Upper lobe of left lung (tissue), 4 donors: ENCODE data around the gene MAGI2.

Source experiments
- POLR2A ChIP-seq, 4 donors: fragments of 450-650 bp; IDR thresholded peaks; one replicate each; pipeline ENCODE4 v1.5.1; 2016 to 2017; ENCODE audit warnings: antibody characterized with exemption in 4 of 4, mild to moderate bottlenecking in 2 of 4
- TF ChIP-seq, protein P1 (sequence below), 6 experiments: fragments of 450-650 bp in 4 of 6; fragments of 200-600 bp in 2 of 6; sonication (generic) in 2 of 6; IDR thresholded peaks; one replicate each; pipeline ENCODE4 v1.5.1; 2016 to 2019; ENCODE audit warnings: antibody characterized with exemption in 6 of 6

DNA sequence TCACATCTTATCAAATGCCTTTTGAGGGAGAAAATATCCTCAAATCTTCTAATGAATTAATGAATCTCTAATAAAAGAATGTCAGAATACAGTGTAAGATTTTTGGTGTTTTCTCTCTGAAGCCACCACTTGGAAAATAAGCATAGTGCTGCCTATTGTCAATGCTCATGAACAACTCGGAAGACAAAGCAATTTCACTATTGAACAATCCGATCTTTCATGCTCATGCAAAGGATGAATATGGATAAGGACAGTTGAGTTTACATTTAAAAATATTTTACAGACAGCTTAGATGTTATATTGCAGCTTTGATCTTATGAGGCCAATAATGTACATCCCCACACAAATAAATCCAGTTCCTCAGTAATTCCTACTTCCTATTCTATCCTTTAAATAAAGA is 40.6 kb downstream of the MAGI2 start:
- TF ChIP-seq, protein P1, sequence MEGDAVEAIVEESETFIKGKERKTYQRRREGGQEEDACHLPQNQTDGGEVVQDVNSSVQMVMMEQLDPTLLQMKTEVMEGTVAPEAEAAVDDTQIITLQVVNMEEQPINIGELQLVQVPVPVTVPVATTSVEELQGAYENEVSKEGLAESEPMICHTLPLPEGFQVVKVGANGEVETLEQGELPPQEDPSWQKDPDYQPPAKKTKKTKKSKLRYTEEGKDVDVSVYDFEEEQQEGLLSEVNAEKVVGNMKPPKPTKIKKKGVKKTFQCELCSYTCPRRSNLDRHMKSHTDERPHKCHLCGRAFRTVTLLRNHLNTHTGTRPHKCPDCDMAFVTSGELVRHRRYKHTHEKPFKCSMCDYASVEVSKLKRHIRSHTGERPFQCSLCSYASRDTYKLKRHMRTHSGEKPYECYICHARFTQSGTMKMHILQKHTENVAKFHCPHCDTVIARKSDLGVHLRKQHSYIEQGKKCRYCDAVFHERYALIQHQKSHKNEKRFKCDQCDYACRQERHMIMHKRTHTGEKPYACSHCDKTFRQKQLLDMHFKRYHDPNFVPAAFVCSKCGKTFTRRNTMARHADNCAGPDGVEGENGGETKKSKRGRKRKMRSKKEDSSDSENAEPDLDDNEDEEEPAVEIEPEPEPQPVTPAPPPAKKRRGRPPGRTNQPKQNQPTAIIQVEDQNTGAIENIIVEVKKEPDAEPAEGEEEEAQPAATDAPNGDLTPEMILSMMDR (IDR thresholded peaks at IDR 0.05), result no peak
- TF ChIP-seq POLR2A (IDR thresholded peaks at IDR 0.05), result no peak
